MM.1S (cell line): Measurements from ENCODE around the gene OVOL1.
A peak's percentile ranks its signal among the peaks of the same experiment; 100 is the strongest.

ENCODE experiments used
- DNase-seq: peaks from one replicate; pipeline ENCODE4 v3.0.0-alpha.2; 2015
- H2AFZ ChIP-seq: fragments of 300-600 bp; sonication (generic); 2 replicates; pipeline ENCODE4 v1.6.0; 2016; ENCODE audit warnings: antibody characterized with exemption, low read length
- H3F3A ChIP-seq: fragments of 300-600 bp; sonication (generic); 2 replicates; pipeline ENCODE4 v1.6.1; 2016; ENCODE audit warnings: mild to moderate bottlenecking, antibody characterized with exemption, low read length, moderate library complexity, mixed read lengths; ENCODE audit not compliant: insufficient read depth
- H3K27ac ChIP-seq: fragments of 300-600 bp; sonication (generic); 2 replicates; pipeline ENCODE4 v1.5.1; 2016; ENCODE audit warnings: mild to moderate bottlenecking, low read length
- H3K27me3 ChIP-seq: fragments of 300-600 bp; sonication (generic); replicated peaks from 2 replicates; pipeline ENCODE4 v1.6.0; 2016; ENCODE audit warnings: low read length; ENCODE audit not compliant: insufficient read depth
- H3K36me3 ChIP-seq: fragments of 300-600 bp; sonication (generic); replicated peaks from 2 replicates; pipeline ENCODE4 v1.6.1; 2016; ENCODE audit warnings: mild to moderate bottlenecking, low read length, mixed read lengths; ENCODE audit not compliant: insufficient read depth
- H3K4me1 ChIP-seq: fragments of 300-600 bp; sonication (generic); 2 replicates; pipeline ENCODE4 v1.6.1; 2016; ENCODE audit warnings: low read length, mixed read lengths
- H3K4me2 ChIP-seq: fragments of 300-600 bp; sonication (generic); 2 replicates; pipeline ENCODE4 v1.6.0; 2016; ENCODE audit warnings: low read depth, low read length
- H3K4me3 ChIP-seq: fragments of 300-600 bp; sonication (generic); 2 replicates; pipeline ENCODE4 v1.5.1; 2016; ENCODE audit warnings: low read length, mixed read lengths
- H3K79me2 ChIP-seq: fragments of 300-600 bp; sonication (generic); 2 replicates; pipeline ENCODE4 v1.6.1; 2016; ENCODE audit warnings: mixed run types, low read length, mixed read lengths
- H3K9ac ChIP-seq: fragments of 300-600 bp; sonication (generic); 2 replicates; pipeline ENCODE4 v1.6.1; 2016; ENCODE audit warnings: low read length, mixed read lengths
- H3K9me2 ChIP-seq: fragments of 300-600 bp; sonication (generic); replicated peaks from 2 replicates; pipeline ENCODE4 v1.6.1; 2016; ENCODE audit warnings: mild to moderate bottlenecking, low read length, mixed read lengths; ENCODE audit not compliant: insufficient read depth
- H3K9me3 ChIP-seq: fragments of 300-600 bp; sonication (generic); replicated peaks from 2 replicates; pipeline ENCODE4 v1.6.1; 2016; ENCODE audit warnings: mild to moderate bottlenecking, low read length, mixed read lengths; ENCODE audit not compliant: insufficient read depth
- H4K20me1 ChIP-seq: fragments of 300-600 bp; sonication (generic); 2 replicates; pipeline ENCODE4 v1.6.1; 2016; ENCODE audit warnings: mild to moderate bottlenecking, low read length, moderate library complexity, mixed read lengths; ENCODE audit not compliant: insufficient read depth
- CTCF ChIP-seq: fragments of 300-600 bp; sonication (generic); IDR thresholded peaks from 2 replicates; pipeline ENCODE4 v1.5.1; 2016; ENCODE audit warnings: antibody characterized with exemption, low read length, mixed read lengths
- EZH2 ChIP-seq: fragments of 300-600 bp; sonication (generic); optimal IDR thresholded peaks from 2 replicates; pipeline ENCODE3; 2017; ENCODE audit warnings: low read depth, mild to moderate bottlenecking, antibody characterized with exemption, low read length, mixed read lengths
- EZH2phosphoT487 ChIP-seq: fragments of 300-600 bp; sonication (generic); IDR thresholded peaks from 2 replicates; pipeline ENCODE4 v1.6.1; 2018; ENCODE audit warnings: antibody characterized with exemption, low read length

OVOL1 gene

GRCh38 chr11:65785319-65786007 is 1.4 kb upstream of the OVOL1 start:
- peaks cover 38% of the 10 kb centered on the region for H3K27me3 ChIP-seq
- TF ChIP-seq EZH2phosphoT487 (no peak), EZH2 (no peak), CTCF (no peak)
- no peak for DNase-seq

GRCh38 chr11:65786008-65786785 is 666 bp upstream of the OVOL1 start:
- H3K4me1 ChIP-seq: peaks cover 21% of the 10 kb centered on the region
- TF ChIP-seq EZH2 (no peak), CTCF (no peak), EZH2phosphoT487 (no peak)
- H3K9me3 ChIP-seq: no peaks in the 10 kb centered on the region
- peaks cover 38% of the 10 kb centered on the region for H3K27me3 ChIP-seq
- H3K4me3 ChIP-seq: no peak overlapping the region
- H2AFZ ChIP-seq: no peak overlapping the region
- peaks cover 19% of the 10 kb centered on the region for H3F3A ChIP-seq
- H3K36me3 ChIP-seq: no peaks in the 10 kb centered on the region
- no peaks in the 10 kb centered on the region for H4K20me1 ChIP-seq
- H3K9ac ChIP-seq: no peak overlapping the region
- no peaks in the 10 kb centered on the region for H3K79me2 ChIP-seq
- no peak overlapping the region for H3K27ac ChIP-seq
- H3K4me2 ChIP-seq: no peak overlapping the region
- DNase-seq: no peak
- no peaks in the 10 kb centered on the region for H3K9me2 ChIP-seq

More at GRCh38 chr11:65785319-65786007, 1.4 kb upstream of the OVOL1 start:
- Histone ChIP-seq H3K36me3 (no peaks in the 10 kb centered on the region), H3K9me2 (no peaks in the 10 kb centered on the region), H3K9me3 (no peaks in the 10 kb centered on the region), H3K4me1 (peaks cover 20% of the 10 kb centered on the region), H3K4me3 (no peak overlapping the region), H3K4me2 (no peak overlapping the region), H3K79me2 (no peaks in the 10 kb centered on the region), H3K27ac (no peak overlapping the region), H3K9ac (no peak overlapping the region), H3F3A (peaks cover 19% of the 10 kb centered on the region), H2AFZ (no peak overlapping the region), H4K20me1 (no peaks in the 10 kb centered on the region)

GRCh38 chr11:65787649-65788622 is 1.1 kb downstream of the OVOL1 start:
- H3F3A ChIP-seq: peaks cover 4% of the 10 kb centered on the region
- H3K4me2 ChIP-seq: peak overlapping the region; percentile 34
- H2AFZ ChIP-seq: no peak overlapping the region
- H4K20me1 ChIP-seq: no peaks in the 10 kb centered on the region
- H3K9me3 ChIP-seq: no peaks in the 10 kb centered on the region
- no peak overlapping the region for H3K27ac ChIP-seq
- H3K36me3 ChIP-seq: no peaks in the 10 kb centered on the region
- no peak overlapping the region for H3K9ac ChIP-seq
- DNase-seq: no peak
- H3K4me1 ChIP-seq: peaks cover 18% of the 10 kb centered on the region
- H3K79me2 ChIP-seq: no peaks in the 10 kb centered on the region
- no peak overlapping the region for H3K4me3 ChIP-seq
- H3K27me3 ChIP-seq: peaks cover 38% of the 10 kb centered on the region
- H3K9me2 ChIP-seq: no peaks in the 10 kb centered on the region
- TF ChIP-seq EZH2phosphoT487: peak; percentile 32; the same call in 1 of the 2 replicates
- TF ChIP-seq EZH2: peak; percentile 83
- TF ChIP-seq CTCF: no peak
